Tibial artery (tissue), 4 donors: ENCODE data around the gene RETSAT.
"Not testable (repeated sequence)": the region's sequence is repeated elsewhere in the genome, so short reads cannot be mapped to it uniquely, and the experiment has no call there.

Source experiments
- DNase-seq, 2 donors: peaks; one replicate each; pipeline ENCODE4 v3.0.0-alpha.2; 2019
- H3K27ac ChIP-seq, 2 donors: fragments of 200-600 bp; sonication (generic) in 1 of 2; 1 replicate in 1 of 2; 2 replicates in 1 of 2; pipeline ENCODE4 v1.5.1; 2018 to 2019; ENCODE audit warnings: mild to moderate bottlenecking in 1 of 2
- H3K27me3 ChIP-seq, 2 donors: fragments of 200-600 bp; sonication (generic) in 1 of 2; one replicate each; pipeline versions ENCODE4 v1.5.1 to v1.6.0; 2016 to 2019
- H3K36me3 ChIP-seq, 3 donors: fragments of 200-600 bp; sonication (generic) in 2 of 3; one replicate each; pipeline ENCODE4 v1.5.1; 2016 to 2019; ENCODE audit warnings: mild to moderate bottlenecking in 2 of 3
- H3K4me1 ChIP-seq, 4 donors: fragments of 200-600 bp; sonication (generic) in 2 of 4; 1 replicate in 3 of 4; 2 replicates in 1 of 4; pipeline ENCODE4 v1.5.1; 2016 to 2019
- H3K4me3 ChIP-seq, 2 donors: fragments of 200-600 bp; sonication (generic) in 1 of 2; 1 replicate in 1 of 2; 2 replicates in 1 of 2; pipeline ENCODE4 v1.5.1; 2018 to 2019; ENCODE audit warnings: mild to moderate bottlenecking in 2 of 2
- H3K9me3 ChIP-seq, 3 donors: fragments of 200-600 bp; sonication (generic) in 1 of 3; one replicate each; pipeline ENCODE4 v1.5.1; 2016 to 2019
- intact Hi-C: fragments of 100-400 bp; cut with DNase I; formaldehyde crosslinking; loops from one replicate; pipeline ENCODE4 v1.15.0; 2023; ENCODE audit warnings: low total_unique reads
- TF ChIP-seq, protein P1 (sequence below), 2 experiments: fragments of 200-600 bp in 1 of 2; fragments of 450-650 bp in 1 of 2; IDR thresholded peaks; one replicate each; pipeline ENCODE4 v1.5.1; 2017 to 2019; ENCODE audit warnings: antibody characterized with exemption in 2 of 2, mild to moderate bottlenecking in 1 of 2, moderate library complexity in 1 of 2

The RETSAT gene

DNA sequence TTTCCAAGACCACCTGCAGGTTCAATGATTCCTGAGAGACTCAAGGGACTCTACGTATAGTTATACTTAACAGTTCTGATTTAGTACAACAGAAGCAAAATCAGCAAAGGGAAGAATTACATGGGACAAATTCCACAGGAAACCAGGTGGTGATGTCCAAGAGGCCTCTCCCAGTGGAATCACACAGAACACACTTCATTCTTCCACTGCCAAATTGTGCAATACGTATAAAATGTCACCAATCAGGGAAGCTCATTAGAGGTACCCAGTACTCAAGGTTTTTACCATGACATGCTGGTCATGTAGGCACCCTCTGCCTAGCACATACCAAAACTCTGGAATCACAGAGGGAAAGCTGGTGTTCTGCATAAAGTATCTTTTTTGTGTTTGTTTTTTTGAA is 33.4 kb upstream of the RETSAT start:
- Histone ChIP-seq H3K36me3 (peaks cover 52 to 97% (median 73%) of the 10 kb centered on the region in 3 donors), H3K27ac (no peak overlapping the region), H3K4me3 (no peak overlapping the region), H3K27me3 (no peaks in the 10 kb centered on the region), H3K9me3 (no peaks in the 10 kb centered on the region), H3K4me1 (peaks cover 0 to 10% (median 0%) of the 10 kb centered on the region in 4 donors)
- TF ChIP-seq, protein P1, sequence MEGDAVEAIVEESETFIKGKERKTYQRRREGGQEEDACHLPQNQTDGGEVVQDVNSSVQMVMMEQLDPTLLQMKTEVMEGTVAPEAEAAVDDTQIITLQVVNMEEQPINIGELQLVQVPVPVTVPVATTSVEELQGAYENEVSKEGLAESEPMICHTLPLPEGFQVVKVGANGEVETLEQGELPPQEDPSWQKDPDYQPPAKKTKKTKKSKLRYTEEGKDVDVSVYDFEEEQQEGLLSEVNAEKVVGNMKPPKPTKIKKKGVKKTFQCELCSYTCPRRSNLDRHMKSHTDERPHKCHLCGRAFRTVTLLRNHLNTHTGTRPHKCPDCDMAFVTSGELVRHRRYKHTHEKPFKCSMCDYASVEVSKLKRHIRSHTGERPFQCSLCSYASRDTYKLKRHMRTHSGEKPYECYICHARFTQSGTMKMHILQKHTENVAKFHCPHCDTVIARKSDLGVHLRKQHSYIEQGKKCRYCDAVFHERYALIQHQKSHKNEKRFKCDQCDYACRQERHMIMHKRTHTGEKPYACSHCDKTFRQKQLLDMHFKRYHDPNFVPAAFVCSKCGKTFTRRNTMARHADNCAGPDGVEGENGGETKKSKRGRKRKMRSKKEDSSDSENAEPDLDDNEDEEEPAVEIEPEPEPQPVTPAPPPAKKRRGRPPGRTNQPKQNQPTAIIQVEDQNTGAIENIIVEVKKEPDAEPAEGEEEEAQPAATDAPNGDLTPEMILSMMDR (IDR thresholded peaks at IDR 0.05), result no peak
- no peak for DNase-seq
- intact Hi-C loops, result no loop called here

DNA sequence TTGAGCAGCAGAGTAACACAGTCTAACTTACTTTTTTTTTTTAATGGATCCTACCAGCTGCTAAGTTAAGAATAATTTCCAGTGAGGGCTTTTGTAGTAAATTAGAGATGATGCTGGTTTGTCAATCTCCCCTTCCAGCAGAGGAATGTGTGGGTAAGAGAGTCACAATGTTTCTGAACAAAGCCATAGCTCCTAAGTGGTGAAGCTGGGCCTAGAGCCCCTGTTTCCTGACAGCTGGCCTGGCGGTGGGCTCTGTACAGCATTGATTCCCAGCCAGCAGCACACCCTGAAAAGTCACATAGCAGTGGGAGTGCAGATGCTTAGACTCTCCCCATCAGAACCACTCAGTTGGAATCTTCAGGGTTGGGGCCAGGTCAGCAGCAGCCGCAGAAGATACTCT is 31.4 kb upstream of the RETSAT start:
- H3K36me3 ChIP-seq, result peaks cover 43 to 82% (median 67%) of the 10 kb centered on the region in 3 donors
- H3K27ac ChIP-seq, result no peak overlapping the region
- peaks cover 0 to 14% (median 0%) of the 10 kb centered on the region in 4 donors for H3K4me1 ChIP-seq
- TF ChIP-seq, protein P1 (IDR thresholded peaks at IDR 0.05), result no peak
- H3K27me3 ChIP-seq, result no peaks in the 10 kb centered on the region
- H3K9me3 ChIP-seq, result no peaks in the 10 kb centered on the region
- no peak overlapping the region for H3K4me3 ChIP-seq
- DNase-seq, result peak in 1 of 2 donors; percentile 21
- intact Hi-C loops, result no loop called here

DNA sequence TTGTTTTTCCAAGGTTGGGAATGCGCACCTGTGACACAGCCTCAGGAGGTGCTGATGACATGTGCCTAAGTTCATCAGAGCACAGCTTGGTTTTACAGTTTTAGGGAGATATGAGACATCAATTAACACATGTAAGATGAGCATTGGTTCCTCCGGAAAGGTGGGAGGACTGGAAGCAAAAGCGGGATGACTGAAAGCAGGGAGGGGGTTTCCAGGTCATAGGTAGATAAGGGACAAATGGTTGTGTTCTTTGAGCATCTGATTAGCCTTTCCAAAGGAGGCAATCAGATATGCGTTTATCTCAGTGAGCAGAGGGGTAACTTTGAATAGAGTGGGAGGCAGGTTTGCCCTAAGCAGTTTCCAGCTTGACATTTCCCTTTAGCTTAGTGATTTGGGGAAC is 29.5 kb upstream of the RETSAT start:
- H3K27ac ChIP-seq, result peak overlapping the region; percentile 41 to 54
- intact Hi-C loops, result no loop called here
- H3K4me3 ChIP-seq, result no peak overlapping the region
- H3K36me3 ChIP-seq, result peaks cover 42 to 82% (median 65%) of the 10 kb centered on the region in 3 donors
- TF ChIP-seq, protein P1 (IDR thresholded peaks at IDR 0.05), result no peak
- DNase-seq, result no peak
- no peaks in the 10 kb centered on the region for H3K9me3 ChIP-seq
- H3K4me1 ChIP-seq, result peaks cover 0 to 14% (median 0%) of the 10 kb centered on the region in 4 donors
- H3K27me3 ChIP-seq, result no peaks in the 10 kb centered on the region

DNA sequence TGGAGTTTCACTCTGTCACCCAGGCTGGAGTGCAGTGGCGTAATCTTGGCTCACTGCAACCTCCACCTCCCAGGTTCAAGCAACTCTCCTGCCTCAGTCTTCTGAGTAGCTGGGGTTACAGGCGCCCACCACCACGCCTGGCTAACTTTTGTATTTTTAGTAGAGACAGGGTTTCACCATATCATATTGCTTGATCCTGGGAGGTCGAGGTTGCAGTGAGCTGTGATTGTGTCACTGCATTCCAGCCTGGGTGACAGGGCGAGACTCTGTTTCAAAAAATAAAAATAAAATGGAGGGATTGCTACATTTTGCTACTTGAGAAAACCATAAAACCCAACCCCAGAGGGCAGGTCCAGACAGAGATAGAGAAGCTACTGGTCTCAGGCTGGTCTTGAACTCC is 28.8 kb upstream of the RETSAT start:
- H3K4me3 ChIP-seq, H3K9me3 ChIP-seq, intact Hi-C loops, H3K27me3 ChIP-seq: not testable (repeated sequence)
- Histone ChIP-seq H3K36me3 (peaks cover 42 to 82% (median 67%) of the 10 kb centered on the region in 3 donors), H3K27ac (peak overlapping the region; percentile 41 to 54), H3K4me1 (peaks cover 0 to 14% (median 0%) of the 10 kb centered on the region in 4 donors)
- DNase-seq, result peak in 1 of 2 donors; percentile 43

DNA sequence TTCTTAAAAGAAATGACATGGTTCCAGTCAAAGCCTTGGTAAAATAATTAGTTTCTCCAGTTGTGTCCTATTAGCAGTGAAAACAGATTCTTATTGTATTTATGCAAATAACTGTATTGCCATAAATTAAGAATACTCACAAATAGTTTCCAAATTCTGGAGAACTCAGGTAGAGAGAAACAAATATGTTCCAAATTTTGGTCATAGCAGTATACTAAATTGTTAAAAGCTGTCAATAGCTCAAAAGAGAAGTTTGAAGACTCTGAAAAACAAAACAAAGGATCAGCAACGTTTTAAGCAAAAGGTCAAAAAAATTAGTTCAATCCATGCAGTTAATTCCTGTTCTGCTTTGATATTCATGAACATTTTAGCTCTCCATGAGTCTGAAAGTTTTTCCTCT is 25.7 kb upstream of the RETSAT start:
- intact Hi-C loops, result no loop called here
- H3K9me3 ChIP-seq, result no peaks in the 10 kb centered on the region

DNA sequence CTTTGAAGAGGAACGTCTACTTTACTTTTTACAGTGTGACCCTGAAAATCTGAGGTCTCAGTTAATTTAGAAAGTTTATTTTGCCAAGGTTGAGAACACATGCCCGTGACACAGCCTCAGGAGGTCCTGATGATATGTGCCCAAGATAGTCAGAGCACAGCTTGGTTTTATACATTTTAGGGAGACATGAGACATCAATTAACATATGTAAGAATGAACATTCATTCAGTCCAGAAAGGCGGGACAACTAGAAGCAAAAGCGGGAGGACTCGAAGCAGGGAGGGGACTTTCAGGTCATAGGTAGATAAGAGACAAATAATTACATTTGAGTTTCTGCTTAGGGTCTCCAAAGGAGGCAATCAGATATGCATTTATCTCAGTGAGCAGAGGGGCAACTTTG is 23.9 kb upstream of the RETSAT start:
- TF ChIP-seq, protein P1 (IDR thresholded peaks at IDR 0.05), result no peak
- Histone ChIP-seq H3K4me1 (peaks cover 0 to 9% (median 0%) of the 10 kb centered on the region in 4 donors), H3K27me3 (no peaks in the 10 kb centered on the region), H3K9me3 (no peaks in the 10 kb centered on the region), H3K27ac (no peak overlapping the region), H3K36me3 (peaks cover 43 to 69% (median 52%) of the 10 kb centered on the region in 3 donors), H3K4me3 (no peak overlapping the region)
- no peak for DNase-seq
- intact Hi-C loops, result no loop called here

More for the DNA sequence above, 25.7 kb upstream of the RETSAT start:
- H3K27ac ChIP-seq, result no peak overlapping the region
- peaks cover 39 to 77% (median 59%) of the 10 kb centered on the region in 3 donors for H3K36me3 ChIP-seq
- TF ChIP-seq, protein P1 (IDR thresholded peaks at IDR 0.05), result no peak
- H3K4me3 ChIP-seq, result no peak overlapping the region
- H3K4me1 ChIP-seq, result peaks cover 0 to 14% (median 0%) of the 10 kb centered on the region in 4 donors
- no peaks in the 10 kb centered on the region for H3K27me3 ChIP-seq
- DNase-seq, result no peak
